GM12875 (cell line): ENCODE measurements around the gene POU2AF1.

Experiments used
- H3K4me3 ChIP-seq: one replicate; pipeline ENCODE4 v1.5.1; 2011; ENCODE audit warnings: low read depth, low read length, control low read depth
- TF ChIP-seq, protein P1 (sequence below): IDR thresholded peaks from 2 replicates; pipeline ENCODE4 v1.5.1; 2011; ENCODE audit warnings: low read depth, mild to moderate bottlenecking, control low read depth, inconsistent platforms, low read length, moderate library complexity, borderline replicate concordance; ENCODE audit not compliant: insufficient read depth

Gene POU2AF1

DNA sequence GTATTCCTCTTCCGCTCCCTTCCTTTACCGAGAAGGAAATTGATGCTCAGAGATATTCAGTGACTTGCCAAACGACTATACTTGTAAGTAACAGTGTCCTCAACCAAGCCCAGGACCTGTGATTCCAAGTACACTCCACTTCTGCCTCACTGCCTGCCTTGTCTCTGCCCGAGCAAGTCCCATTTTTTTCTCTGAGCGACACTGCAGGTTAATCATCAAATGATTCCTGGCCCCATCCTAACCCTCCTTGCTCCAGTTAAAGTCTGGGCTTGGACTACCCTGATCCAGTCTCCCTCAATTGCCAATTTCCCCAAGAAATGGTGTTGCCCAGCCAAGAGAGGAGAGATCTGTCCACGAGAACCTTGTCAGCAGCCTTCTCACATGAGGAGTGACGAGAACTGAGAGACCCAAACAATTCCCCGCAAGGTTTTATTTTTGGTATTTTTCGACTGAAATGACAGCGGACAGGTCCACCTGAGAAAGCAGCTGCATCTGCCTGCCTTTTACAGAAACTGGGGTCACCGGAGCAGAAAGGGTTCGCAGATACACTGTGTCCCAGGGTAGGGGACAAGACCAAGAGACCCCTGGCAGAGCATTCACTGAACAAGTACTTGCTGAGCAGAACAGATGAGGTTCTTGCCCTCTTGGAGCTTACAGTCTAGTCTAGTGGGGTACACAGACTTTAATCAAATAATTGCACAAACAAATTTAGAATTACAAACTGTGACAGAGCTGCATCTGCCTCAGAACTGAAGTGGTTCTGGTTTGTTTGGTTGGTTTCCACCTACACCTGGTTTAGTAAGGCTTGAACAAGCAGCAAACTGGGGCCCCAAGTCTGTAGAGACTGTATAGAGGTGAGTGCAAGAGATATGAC is 11.4 kb downstream of the POU2AF1 start:
- H3K4me3 ChIP-seq = peak overlapping the region; percentile 7
- TF ChIP-seq, protein P1, sequence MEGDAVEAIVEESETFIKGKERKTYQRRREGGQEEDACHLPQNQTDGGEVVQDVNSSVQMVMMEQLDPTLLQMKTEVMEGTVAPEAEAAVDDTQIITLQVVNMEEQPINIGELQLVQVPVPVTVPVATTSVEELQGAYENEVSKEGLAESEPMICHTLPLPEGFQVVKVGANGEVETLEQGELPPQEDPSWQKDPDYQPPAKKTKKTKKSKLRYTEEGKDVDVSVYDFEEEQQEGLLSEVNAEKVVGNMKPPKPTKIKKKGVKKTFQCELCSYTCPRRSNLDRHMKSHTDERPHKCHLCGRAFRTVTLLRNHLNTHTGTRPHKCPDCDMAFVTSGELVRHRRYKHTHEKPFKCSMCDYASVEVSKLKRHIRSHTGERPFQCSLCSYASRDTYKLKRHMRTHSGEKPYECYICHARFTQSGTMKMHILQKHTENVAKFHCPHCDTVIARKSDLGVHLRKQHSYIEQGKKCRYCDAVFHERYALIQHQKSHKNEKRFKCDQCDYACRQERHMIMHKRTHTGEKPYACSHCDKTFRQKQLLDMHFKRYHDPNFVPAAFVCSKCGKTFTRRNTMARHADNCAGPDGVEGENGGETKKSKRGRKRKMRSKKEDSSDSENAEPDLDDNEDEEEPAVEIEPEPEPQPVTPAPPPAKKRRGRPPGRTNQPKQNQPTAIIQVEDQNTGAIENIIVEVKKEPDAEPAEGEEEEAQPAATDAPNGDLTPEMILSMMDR = no peak

DNA sequence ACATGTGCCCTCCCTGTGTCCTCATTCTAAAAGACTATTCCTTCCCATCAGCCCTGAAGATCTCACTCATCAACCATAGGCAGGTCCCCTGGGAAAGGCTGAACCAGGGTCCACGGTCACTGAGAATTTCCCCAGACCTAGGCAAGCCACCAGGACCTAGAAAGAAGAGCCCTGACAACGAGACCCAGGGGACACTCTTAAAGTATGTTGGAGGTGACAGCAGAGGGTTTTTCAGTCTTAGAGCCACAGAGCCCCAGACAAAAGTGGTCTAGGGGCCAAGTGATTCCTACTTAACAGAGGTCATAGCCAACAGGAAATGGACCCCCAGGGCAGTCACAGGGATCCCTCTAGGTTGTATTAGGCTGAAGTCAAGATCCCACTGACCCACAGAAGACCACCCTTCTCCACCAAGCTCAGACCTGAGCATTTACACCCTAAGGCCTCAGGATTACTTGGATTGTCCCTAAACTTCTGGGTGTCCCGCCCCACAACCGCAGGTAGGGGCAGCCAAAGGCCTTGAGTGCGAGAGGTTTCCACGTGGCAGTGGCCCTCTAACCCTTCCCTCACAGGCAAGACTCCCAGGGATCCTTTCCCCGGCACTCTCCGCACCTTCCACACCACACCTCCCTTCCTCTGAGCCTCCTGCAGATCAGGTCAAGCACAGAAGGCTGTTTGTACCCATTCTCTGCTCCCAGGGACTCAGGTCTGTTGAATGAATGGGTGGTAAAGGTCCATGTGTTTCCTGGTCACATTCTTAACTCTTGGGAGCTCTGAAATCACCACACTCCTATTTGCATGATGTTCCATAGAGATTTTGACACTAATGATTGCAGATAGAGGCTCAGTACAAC is 12.3 kb downstream of the POU2AF1 start:
- TF ChIP-seq, protein P1 = no peak
- H3K4me3 ChIP-seq = no peak overlapping the region

DNA sequence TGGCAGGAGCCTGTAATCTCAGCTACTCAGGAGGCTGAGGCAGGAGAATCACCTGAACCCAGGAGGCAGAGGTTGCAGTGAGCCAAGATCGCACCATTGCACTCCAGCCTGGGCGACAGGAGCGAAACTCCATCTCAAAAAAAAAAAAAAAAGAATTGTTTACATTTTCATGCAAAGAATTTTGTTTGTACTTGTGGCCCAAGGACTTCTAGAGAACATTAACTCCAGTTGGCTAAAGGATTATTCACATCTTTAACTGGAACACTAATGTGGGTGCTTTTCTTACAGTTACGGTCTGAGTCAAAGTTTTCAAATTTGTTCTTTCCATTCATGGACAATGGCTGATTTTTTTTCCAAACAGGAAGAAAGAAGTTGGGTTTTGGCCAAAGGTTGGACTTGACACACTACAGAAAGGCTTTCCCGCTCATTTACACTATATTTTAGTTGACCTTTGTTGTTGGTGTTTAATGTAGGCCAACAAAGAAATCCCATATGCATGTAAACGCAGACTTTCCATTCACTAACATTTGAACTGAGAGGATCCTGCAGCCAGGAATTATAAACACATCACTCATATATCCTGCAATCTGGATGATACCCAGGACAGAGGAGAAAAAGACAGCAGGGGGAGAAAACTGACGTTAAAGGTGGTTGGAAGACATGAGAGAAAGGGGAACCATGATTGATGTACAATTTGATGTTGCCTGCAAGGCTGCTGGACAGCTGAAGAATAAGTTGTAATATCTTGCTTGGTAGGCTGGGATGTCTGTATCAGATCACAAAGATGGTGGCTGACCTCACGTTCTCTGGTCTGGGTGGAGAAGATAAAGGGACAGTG is 13.1 kb downstream of the POU2AF1 start:
- no peak overlapping the region for H3K4me3 ChIP-seq
- TF ChIP-seq, protein P1 = no peak

DNA sequence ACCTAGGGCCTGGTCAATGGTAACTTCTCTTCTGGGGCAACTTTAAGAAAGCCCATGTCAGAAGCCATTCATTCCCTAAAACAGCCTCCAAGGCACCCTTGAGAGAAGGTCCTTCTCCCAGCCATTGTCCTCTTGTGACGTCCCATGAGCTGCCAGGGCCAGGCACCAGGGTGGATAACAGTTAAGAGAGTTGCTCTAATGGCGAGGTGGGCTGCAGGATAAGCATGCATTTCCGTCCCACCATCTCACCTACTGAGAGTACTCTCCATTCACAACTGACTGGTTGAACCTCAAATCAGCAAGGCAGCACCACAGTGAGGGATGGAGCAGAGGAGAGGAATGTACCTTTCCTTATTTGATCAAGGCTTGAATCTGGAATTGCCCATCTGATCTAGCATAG is 14.6 kb downstream of the POU2AF1 start:
- H3K4me3 ChIP-seq = no peak overlapping the region
- TF ChIP-seq, protein P1 = no peak

DNA sequence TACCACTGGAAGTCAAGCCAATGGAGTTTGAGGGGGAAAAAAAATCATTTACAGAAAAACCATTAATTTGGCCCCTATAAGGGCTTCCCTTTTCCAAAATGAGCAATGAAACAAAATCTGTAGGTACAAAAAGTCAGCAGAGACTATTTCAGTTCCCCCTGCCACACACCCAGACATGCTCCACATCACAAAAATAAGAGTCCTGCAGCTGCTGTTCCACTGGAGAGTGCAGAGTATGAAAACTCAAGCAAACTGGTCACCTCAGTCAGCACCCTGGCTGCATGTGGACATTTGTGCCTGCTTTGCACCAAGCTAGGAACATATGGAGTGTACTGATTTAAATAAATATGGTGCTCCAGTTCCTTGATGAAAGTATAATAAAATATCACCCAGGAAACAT is 15.1 kb downstream of the POU2AF1 start:
- no peak overlapping the region for H3K4me3 ChIP-seq
- TF ChIP-seq, protein P1 = no peak

DNA sequence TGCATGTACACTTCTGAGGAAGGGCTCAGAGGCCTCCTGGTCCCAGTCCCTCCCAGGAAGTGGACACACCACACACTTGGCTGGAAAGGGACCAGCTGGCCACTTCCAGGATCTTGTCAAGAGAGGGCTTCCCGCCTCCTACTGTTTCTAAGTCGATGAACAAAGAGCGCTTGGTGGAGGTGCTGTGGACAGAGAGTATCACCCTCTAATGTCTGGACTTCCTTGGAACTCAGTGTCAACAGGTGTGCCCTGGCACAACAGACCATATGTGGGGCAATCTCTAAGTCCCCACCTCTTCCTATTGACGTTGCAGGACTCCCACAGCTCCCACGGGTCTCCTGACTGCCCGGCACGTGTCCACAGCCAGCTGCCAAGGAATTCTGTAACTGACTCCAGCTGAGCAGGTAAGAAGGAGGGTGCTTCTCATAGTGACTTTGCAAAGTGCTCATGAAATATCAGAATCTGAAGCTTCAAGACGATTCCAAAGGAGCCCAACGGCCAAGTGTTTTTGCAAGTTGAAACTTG is 16.1 kb downstream of the POU2AF1 start:
- no peak overlapping the region for H3K4me3 ChIP-seq

More for the DNA sequence above, 16.1 kb downstream of the POU2AF1 start:
- TF ChIP-seq, protein P1 = no peak
